Measurements from ENCODE around the gene CRTC1.

GRCh38 chr19:18750295-18750970 lies 67.0 kb downstream of the CRTC1 start:
- TF ChIP-seq CTCF (IDR thresholded peaks at IDR 0.05) (no peak), POLR2A (IDR thresholded peaks at IDR 0.05) (no peak)
